Esophagus muscularis mucosa (tissue), 4 donors: Measurements from ENCODE around the gene RNLS. TPM values are rescaled to one million over a fixed set of nuclear protein-coding genes. Genes with fewer than 3 reads are reported as not detected.

Experiments
- DNase-seq: peaks from one replicate; pipeline ENCODE4 v3.0.0-alpha.2; 2017; ENCODE audit errors: extremely low spot score
- H3K27ac ChIP-seq, 4 donors: fragments of 200-600 bp; sonication (generic); replicated peaks in 1 of 4; 1 replicate in 3 of 4; 2 replicates in 1 of 4; pipeline ENCODE4 v1.5.1; 2016 to 2019; ENCODE audit warnings: mild to moderate bottlenecking in 1 of 4
- H3K27me3 ChIP-seq, 4 donors: fragments of 200-600 bp; sonication (generic); one replicate each; pipeline versions ENCODE4 v1.5.1 to v1.6.0; 2016 to 2019
- H3K36me3 ChIP-seq, 4 donors: fragments of 200-600 bp; sonication (generic); one replicate each; pipeline ENCODE4 v1.5.1; 2016 to 2019
- H3K4me1 ChIP-seq, 4 donors: fragments of 200-600 bp; sonication (generic); one replicate each; pipeline ENCODE4 v1.5.1; 2016 to 2019
- H3K4me3 ChIP-seq, 4 donors: fragments of 200-600 bp; sonication (generic); 1 replicate in 2 of 4; 2 replicates in 2 of 4; pipeline ENCODE4 v1.5.1; 2016 to 2019; ENCODE audit warnings: mild to moderate bottlenecking in 4 of 4, moderate library complexity in 1 of 4
- H3K9me3 ChIP-seq, 4 donors: fragments of 200-600 bp; sonication (generic); 1 replicate in 3 of 4; 2 replicates in 1 of 4; pipeline ENCODE4 v1.5.1; 2016 to 2019
- CTCF ChIP-seq, 3 experiments: fragments of 200-600 bp in 2 of 3; fragments of 450-650 bp in 1 of 3; sonication (generic) in 2 of 3; IDR thresholded peaks; one replicate each; pipeline ENCODE4 v1.5.1; 2017 to 2019; ENCODE audit warnings: antibody characterized with exemption in 3 of 3, mild to moderate bottlenecking in 2 of 3, moderate library complexity in 1 of 3
- EP300 ChIP-seq: sonication (generic); formaldehyde crosslinking; IDR thresholded peaks from one replicate; pipeline ENCODE4 v1.6.1; 2017; ENCODE audit warnings: antibody characterized with exemption
- POLR2A ChIP-seq: fragments of 450-650 bp; IDR thresholded peaks from one replicate; pipeline ENCODE4 v1.6.1; 2017; ENCODE audit warnings: antibody characterized with exemption, moderate library complexity, mild to moderate bottlenecking, low read depth
- POLR2AphosphoS5 ChIP-seq, 2 donors: sonication (generic); formaldehyde crosslinking; IDR thresholded peaks; one replicate each; pipeline ENCODE4 v1.6.1; 2017; ENCODE audit warnings: antibody characterized with exemption in 2 of 2
- WGBS: methylation state at CpG from one replicate; pipeline ENCODE4 v1.1.5; 2018; 5-methylcytosine and 5-hydroxymethylcytosine counted together
- intact Hi-C: fragments of 100-400 bp; cut with DNase I; formaldehyde crosslinking; loops from one replicate; pipeline ENCODE4 v1.15.1; 2023
- total RNA-seq, 4 donors: library from RNA; depleted of rRNA; stranded (reverse); fragments of >200 nt; gene quantifications; one replicate each; pipeline versions ENCODE4 v1.1.0 to v1.2.1, GENCODE V29; 2016

The RNLS gene
- total RNA-seq, 4 donors from 2014 or later = 6.7 to 12.9 (median 10.9) TPM

GRCh38 chr10:88439932-88440331 is 143.2 kb downstream of the RNLS start:
- no peaks in the 10 kb centered on the region for H3K36me3 ChIP-seq
- TF ChIP-seq CTCF (IDR thresholded peaks at IDR 0.05) (no peak), POLR2A (no peak), EP300 (no peak), POLR2AphosphoS5 (IDR thresholded peaks at IDR 0.05) (no peak)
- no peak overlapping the region for H3K4me3 ChIP-seq
- no peak overlapping the region for H3K27ac ChIP-seq
- H3K9me3 ChIP-seq = peaks cover 0 to 8% (median 6%) of the 10 kb centered on the region in 4 donors
- no peaks in the 10 kb centered on the region for H3K27me3 ChIP-seq
- DNase-seq = no peak
- intact Hi-C loops = no loop called here
- H3K4me1 ChIP-seq = peaks cover 0 to 6% (median 0%) of the 10 kb centered on the region in 4 donors

DNA sequence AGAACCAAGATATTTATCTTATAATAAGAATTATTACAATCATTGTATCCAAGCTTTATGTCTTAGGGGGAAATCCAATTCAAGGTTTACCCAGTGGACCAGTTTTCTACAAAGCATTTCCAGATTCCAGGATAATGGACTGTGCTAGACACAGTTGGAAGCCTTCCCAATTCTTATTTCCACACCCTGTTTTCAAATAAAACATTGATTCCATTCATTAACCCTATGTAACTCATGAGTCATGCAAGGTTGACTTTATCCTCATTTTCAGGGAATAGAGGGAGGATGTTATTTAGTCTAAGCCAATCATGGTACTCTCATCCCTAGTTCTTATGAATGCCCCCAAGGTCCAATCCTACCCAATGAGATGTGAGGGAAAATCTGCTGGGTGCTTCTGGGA is 145.7 kb downstream of the RNLS start:
- no peak overlapping the region for H3K4me3 ChIP-seq
- no peak for DNase-seq
- intact Hi-C loops = no loop called here

DNA sequence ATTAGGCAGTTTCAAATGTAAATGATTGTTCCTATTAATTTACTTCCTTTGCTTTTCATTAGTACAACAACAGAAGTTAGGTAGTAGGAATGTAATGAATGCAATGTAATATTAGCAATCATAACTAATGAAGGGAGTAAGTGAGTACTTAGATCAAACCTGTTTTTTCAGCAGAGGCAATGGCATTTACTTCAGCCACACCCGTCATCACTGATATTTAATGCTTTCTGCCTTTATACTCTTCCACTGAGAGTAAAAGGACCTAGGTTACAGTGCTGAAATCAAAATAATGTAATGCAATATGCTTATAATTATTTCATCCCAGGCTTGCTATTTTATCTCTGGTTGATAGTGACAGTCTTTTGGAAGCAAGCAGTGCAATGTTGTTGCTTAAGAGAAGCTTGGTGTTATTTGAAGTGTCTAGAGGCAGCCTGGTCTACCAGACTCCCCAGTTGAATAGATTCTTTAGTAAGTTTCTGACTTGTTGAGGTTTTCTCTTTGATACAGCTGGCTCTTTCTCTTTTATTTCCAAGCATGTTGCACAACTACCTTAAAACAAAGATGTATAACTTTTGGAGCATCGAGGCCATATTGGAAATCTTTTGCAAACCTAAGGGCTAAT is 149.4 kb downstream of the RNLS start:
- no peak for DNase-seq
- no peak for TF ChIP-seq POLR2AphosphoS5 (IDR thresholded peaks at IDR 0.05)
- TF ChIP-seq POLR2A = no peak
- no peak for TF ChIP-seq EP300
- TF ChIP-seq CTCF (IDR thresholded peaks at IDR 0.05) = no peak
- 92% methylated on average over 2 of the region's 2 CpGs for whole genome bisulfite sequencing

More for the DNA sequence above, 145.7 kb downstream of the RNLS start:
- no peak overlapping the region for H3K27ac ChIP-seq
- peaks cover 0 to 6% (median 0%) of the 10 kb centered on the region in 4 donors for H3K4me1 ChIP-seq
- no peaks in the 10 kb centered on the region for H3K36me3 ChIP-seq
- no peak for TF ChIP-seq POLR2A
- no peak for TF ChIP-seq POLR2AphosphoS5 (IDR thresholded peaks at IDR 0.05)
- TF ChIP-seq EP300 = no peak
- TF ChIP-seq CTCF (IDR thresholded peaks at IDR 0.05) = no peak
- no peaks in the 10 kb centered on the region for H3K9me3 ChIP-seq
- H3K27me3 ChIP-seq = no peaks in the 10 kb centered on the region

DNA sequence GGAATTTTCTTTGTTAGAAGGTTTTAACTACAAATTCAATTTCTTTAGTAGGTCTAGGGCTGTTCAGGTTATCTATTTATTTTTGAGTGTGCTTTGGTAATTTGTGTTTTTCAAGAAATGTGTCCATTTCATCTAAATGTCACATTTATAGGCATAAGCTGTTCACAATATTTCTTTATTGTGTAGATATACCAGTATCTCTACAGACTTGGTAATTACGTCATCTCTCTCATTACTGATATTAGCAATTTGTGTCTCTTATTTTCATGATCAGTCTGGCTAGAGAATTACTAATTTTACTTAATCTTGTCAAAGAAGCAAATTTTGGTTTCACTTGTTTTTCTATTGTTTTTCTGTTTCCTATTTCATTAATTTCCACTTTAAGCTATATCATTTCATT is 152.0 kb downstream of the RNLS start:
- 90% methylated on average over 1 of the region's 1 CpG for WGBS
- Histone ChIP-seq H3K36me3 (no peaks in the 10 kb centered on the region), H3K27ac (no peak overlapping the region), H3K4me3 (no peak overlapping the region), H3K9me3 (no peaks in the 10 kb centered on the region), H3K27me3 (no peaks in the 10 kb centered on the region), H3K4me1 (peaks cover 0 to 5% (median 2%) of the 10 kb centered on the region in 4 donors)
- no peak for TF ChIP-seq POLR2AphosphoS5 (IDR thresholded peaks at IDR 0.05)
- TF ChIP-seq CTCF (IDR thresholded peaks at IDR 0.05) = no peak
- TF ChIP-seq EP300 = no peak
- no peak for TF ChIP-seq POLR2A
- no peak for DNase-seq
- intact Hi-C loops = no loop called here

More for the DNA sequence above, 149.4 kb downstream of the RNLS start:
- Histone ChIP-seq H3K4me3 (no peak overlapping the region), H3K27me3 (no peaks in the 10 kb centered on the region), H3K9me3 (no peaks in the 10 kb centered on the region), H3K36me3 (no peaks in the 10 kb centered on the region), H3K27ac (no peak overlapping the region), H3K4me1 (peaks cover 0 to 6% (median 2%) of the 10 kb centered on the region in 4 donors)
- intact Hi-C loops = no loop called here

GRCh38 chr10:88428976-88429375 is 154.1 kb downstream of the RNLS start:
- Histone ChIP-seq H3K27ac (no peak overlapping the region), H3K4me3 (no peak overlapping the region), H3K27me3 (no peaks in the 10 kb centered on the region), H3K36me3 (no peaks in the 10 kb centered on the region), H3K4me1 (peaks cover 0 to 5% (median 2%) of the 10 kb centered on the region in 4 donors), H3K9me3 (no peaks in the 10 kb centered on the region)
- WGBS = 84% methylated on average over 1 of the region's 1 CpG
- intact Hi-C loops = no loop called here
- no peak for DNase-seq
- TF ChIP-seq POLR2AphosphoS5 (IDR thresholded peaks at IDR 0.05) (no peak), POLR2A (no peak), EP300 (no peak), CTCF (IDR thresholded peaks at IDR 0.05) (no peak)
